ENCODE data around the gene RCSD1.

Gene RCSD1

DNA sequence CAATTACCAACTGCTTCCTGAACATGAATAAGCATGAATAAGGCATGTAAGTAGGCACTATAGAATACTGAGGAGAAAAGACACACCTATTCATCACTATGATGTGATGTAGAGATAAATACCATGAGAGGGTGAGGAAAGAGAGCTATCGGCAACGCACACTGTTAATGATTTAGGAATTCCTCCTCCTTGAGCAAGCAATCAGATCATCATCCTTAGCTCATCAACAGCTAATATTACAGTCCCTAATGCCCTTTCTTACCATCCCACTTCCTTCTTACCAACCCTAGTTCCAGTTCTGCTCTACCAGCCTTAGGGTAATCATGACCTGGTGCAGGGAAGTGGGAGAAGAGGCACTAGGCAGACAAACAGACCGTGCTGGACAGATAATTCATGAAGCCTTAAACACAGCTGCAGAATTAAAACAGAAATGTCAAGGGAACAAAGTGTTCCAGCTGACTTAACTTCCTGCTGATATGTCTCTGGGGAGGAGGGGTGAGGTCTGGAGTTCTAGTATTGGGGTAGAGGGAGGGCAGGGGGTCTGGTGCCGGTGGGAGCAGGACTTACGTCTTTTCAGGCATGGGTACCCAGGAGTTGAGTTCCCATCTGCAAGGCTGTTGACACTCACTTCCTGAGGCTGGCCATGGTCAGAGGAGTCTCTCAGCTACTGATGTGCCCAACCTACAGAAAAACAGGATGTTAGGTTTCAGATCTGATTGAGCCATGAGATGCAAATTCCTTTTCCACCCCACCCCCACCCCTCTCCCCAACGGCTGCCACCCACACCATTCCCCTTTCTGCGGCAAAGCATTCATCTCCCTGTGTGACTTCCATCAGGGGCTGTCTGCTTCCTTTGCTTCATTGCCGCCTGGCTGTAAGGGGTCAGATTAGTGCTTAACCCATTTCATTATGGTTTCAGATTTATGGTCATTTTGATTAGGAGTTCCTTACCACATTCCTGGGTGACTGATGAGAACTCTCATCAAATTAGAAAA is 12.6 kb upstream of the RCSD1 start:
- no peak for DNase-seq (ENCODE audit: low read depth in 2 of 2)

DNA sequence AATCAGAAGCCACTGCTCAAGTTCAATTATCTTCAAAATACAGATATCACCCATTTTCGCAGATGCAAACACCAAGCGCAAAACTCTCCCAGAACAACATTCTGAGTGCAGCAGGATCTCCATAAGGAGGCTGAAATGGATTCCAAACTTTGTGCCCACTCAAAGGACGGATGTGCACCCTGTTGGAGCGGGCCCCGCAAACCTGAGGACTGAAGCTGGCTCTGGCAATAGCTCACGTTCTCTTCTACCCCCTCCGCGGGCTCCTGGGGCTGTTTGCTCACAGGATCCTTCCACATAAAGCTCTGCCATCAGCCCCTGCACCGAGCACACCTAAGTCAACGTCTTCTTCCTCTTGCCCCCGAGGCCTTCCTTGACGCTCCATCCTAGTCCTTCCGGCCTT is 11.7 kb upstream of the RCSD1 start:
- no peak for DNase-seq (ENCODE audit: low read depth in 2 of 2)

DNA sequence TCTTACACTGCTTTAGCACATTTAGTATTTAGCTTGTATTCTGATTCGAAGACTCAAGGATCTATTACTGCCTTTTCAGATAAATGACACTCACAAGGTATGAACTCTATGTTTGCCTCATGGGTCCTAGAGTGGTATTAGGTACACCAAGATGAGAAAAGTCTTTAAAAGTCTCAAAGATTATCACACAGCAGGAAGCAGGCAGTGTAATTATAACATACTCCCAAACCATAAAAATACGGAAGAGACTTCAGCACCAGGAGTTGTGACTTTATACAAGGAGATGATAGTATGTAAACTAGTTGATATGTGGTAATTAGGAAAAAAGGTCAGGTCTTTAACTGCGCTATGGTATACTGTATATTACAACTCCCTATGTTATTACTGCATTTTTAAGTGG is 11.2 kb upstream of the RCSD1 start:
- no peak for DNase-seq (ENCODE audit: low read depth in 2 of 2)

DNA sequence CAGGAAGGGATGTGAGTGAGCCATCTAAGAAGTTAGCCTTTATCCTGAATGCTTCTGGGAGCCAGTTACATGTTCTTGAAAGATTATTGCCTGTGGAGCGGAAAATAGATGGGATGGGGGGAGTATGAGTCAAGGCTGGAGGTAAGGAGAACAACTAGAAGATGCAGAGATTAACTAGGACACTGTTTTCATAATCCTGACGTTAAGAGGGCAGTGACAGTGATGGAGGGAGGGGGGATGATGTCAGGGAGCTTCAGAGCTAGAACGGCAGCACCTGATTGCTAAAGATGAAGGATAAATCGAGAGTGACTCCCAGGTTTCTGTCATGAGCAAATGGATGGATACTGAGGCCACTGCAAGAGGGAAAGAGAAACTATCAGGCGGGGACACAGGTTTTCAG is 10.0 kb upstream of the RCSD1 start:
- no peak for DNase-seq (ENCODE audit: low read depth in 2 of 2)

DNA sequence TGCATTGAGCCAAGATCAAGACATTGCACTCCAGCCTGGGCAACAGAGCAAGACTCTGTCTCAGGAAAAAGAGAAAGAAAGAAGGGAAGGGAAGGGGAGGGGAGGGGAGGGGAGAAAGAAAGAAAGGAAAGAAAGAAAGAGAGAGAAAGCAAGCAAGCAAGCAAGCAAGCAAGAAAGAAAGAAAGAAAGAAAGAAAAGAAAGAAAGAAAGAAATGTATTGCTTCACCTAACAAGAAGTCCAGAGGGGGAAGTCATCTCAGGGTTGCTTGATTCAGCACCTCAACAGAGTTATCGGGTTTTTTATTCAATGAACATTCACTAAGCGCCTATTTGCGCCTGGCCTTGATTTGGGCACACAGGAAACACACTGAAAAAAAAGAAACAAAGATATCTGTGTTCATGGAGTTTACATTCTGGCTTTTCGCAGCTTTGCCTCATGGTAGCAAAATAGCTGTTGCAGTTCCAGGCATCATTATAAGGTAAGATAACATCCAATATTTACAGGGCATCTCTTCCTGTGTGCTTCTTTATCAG is 8.2 kb upstream of the RCSD1 start:
- DNase-seq (ENCODE audit: low read depth in 2 of 2), result no peak

DNA sequence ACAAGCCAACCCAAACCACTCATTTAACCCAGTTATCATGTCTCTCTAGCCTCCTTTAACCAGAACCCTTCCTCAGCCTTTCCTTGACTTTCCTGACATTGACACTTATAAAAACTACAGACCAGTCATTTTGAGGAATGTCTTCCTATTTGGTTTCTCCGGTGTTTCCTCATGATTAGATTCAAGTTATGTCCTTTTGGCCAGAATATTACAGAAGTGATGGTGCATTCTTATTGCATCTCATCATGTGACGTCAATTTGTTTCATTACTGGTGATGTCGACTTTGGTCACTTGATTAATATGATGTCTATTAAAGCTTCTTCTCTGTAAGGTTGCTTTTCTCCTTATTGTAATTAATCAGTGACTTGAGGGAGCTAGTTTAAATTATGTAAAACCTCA is 6.1 kb upstream of the RCSD1 start:
- DNase-seq (ENCODE audit: low read depth in 2 of 2), result no peak

DNA sequence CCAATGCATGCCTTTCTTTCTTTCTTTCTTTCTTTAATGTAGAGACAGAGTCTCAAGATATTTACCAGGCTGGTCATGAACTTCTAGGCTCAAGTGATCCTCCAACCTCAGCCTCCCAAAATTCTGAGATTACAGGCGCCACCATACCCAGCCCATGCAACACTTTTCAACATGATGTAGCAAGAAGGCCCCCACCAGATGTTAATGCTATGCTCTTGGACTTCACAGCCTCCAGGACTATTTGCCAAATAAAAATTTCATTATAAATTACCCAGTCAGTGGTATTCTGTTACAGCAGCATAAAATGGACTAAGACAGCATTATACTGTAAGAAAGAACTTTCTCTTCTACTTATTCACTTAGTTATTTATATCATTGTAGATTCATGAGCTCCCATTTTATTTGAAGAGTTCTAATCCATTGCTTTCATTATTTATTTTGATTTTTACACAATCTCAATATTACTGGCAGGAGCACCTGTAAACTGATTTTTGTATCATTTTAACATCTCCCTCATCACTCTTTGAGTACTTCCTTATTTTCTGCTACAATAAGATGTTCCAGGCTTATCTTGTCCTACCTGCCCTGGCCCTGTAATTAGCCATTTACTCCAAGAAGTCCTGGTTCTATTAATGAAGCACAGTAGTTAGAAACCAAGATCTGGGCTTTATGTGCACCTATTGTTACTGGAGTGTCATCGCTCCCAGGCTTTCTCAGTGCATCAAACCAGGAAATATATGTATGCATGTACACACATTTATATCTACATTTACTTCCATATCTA is 4.8 kb upstream of the RCSD1 start:
- DNase-seq (ENCODE audit: low read depth in 2 of 2), result no peak

DNA sequence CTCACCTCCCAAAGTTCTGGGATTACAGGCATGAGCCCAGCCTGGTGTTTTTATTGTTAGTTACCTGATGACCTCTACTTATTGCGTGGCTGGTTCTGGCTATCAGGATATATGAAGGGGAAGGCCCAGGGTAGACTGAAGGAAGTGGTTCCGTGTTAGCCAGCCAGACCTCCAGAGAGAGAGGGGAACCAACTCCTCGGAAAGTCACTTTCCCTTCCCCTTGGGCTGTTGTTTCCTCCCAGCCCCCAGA is 2.5 kb upstream of the RCSD1 start:
- no peak for DNase-seq (ENCODE audit: low read depth in 2 of 2)

DNA sequence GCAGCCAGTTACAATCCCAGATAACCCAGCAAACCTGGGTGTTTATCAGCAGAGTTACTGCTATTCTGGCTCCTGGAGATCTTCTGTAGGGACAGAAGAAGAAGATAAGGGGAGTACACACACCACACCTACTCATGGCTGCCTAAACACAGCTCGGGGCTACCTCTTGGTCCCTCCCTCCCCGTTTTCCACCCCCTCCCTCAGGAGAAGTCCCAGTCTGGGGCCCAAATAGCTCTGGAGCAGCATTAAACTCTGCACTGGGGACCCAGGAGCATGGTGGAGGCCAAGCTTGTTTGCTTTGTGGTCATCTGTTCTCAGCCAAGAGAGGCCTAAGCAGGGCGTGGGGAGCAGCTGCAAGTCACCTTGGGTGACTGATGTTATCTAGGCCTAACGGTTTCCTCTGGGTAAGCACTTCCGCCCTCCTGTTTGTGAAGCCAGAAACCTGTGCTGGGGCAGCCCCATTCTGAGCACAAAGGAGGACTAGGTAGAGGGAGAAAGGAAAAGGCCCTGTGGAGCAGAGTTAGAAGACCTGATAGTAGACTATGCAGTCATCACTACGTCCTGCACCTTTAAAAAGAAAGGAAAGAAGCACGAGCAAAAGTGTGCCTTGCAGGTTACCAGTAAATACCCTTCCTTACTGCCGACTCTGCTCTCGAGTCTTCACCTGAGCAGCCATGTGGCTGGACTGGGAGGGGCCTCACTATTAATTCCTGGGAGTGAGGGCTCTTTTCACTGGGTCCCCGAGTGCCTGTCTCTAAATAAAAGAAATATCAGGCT is 2.0 kb upstream of the RCSD1 start:
- peak; percentile 68 to 71 for DNase-seq (ENCODE audit: low read depth in 2 of 2)

DNA sequence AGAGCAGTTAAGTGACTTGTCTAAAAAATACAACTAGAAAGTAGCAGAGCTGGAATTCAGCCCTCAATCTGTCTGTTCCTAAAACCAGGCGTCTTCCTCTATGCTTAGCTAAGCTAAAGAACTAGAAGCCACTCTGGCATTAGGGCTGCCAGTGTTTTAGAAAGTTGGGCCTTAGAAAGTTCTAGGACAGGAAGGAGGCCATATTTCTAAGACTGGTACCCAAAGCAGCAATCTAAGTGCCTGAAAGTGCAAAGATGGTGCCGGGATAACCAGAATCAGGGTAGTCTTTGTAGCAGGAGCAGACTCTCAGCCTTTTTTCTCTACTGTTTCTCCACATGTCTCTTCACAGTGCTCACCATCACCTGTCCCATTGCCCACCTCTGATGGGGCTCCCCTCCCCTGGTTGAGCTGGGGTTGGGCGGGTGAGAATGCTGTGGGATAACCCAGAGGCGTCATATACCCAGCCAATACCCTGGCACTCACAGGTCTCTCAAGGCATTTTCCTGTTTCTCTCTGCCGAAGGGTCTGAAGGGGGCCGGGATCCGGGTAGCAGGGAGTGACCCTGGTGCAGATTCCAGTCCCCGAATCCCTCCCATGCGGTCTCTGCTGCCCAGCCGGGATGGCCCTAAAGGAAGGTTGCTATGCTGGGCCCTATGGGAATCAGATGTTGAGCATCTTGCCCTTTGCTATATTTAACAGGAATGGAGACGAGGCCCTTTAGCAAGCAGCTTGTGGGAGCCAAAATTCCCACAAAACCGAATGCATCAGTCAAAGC is 1.1 kb upstream of the RCSD1 start:
- DNase-seq (ENCODE audit: low read depth in 2 of 2), result no peak

DNA sequence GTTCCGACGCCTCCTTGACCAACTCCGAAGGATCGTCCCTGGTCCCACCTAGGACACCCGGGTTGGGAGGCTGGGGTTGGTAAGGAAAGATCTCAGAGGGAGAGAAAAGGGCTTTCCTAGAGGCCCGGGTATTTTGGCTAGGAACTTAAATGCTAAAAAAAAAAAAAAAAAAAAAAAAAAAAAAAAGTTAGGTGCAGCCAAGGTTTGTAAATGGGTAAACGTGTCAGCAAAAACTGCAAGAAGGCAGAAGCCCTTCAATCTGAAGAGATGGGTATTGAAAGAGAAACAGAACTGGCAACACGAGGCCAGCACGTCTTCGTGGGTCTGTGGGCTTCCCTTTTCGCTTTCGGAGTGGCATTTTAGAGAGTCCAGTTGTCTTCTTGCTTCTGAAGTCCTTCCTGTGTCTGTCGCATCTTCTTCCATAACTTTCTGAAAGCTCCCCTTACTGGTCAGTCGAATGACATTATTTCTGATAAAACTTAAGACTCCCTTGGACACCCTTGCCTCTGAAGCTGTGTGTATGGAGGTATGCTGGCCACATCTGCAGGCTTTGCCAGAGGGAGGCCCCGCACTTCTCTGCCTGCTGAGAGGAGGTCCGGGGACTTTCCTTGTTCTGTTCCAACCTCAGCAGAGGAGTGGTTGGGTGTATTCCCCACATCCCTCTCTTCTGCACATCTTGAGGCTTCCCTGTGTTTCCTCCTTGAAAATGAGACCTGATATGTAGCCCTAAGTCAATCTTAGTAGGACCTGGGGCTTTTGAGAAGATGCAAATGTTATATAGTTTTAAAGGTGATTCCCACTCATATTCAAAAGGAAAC is 745 bp downstream of the RCSD1 start:
- DNase-seq (ENCODE audit: low read depth in 2 of 2), result no peak

DNA sequence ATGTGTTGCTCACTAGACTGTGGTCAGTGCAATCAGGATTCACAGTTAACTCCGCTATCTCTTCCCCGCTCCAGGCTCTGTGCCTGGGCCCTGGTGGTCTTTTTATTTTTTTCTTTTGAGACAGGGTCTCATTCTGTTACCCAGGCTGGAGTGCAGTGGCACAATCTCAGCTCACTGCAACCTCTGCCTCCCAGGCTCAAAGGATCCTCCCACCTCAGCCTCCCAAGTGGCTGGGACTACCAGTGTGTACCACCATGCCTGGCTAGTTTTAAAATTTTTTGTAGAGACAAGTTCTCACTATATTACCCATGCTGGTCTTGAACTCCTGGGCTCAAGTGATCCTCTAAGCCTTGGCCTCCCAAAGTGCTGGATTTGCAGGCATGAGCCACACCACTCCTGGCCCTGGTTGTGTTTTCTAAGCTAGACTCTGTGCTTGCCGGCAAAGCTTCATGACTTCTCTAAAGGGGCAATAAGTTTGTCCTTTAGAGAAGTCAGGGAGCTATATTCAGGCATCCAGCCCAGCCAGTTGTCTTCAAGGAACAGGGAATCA is 1.4 kb downstream of the RCSD1 start:
- no peak for DNase-seq (ENCODE audit: low read depth in 2 of 2)

DNA sequence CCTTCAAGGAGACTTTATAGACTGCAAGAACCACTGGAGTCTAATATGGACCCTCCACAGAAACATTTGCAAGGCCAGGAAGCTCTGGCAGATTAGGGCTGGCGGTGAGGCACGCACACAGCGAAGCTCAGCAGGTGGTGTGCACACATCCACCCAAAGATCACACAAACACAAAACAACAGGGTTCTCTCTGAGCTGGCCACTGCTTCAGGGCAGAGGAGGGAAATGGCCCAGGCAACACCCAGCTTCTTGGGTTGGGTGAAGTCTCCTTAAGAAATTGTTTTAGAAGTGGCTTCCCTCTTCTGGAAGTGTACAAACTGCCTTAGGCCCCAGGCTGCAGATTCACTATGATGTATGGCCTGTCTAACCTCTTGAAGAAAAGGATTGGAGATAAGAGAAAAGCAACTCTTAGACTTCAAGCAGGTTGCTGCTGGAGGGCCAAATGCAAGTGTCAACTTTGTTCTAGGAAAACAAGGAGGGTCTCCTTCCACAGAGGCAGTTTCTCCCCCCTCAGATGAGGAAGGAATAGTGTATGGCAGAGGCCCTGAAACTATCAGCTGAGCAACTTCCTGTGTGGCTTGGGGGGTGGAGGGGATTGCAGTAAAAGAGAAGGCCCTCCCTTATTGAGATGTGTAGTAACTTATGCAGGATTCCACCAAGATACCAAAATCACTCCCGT is 2.0 kb downstream of the RCSD1 start:
- no peak for DNase-seq (ENCODE audit: low read depth in 2 of 2)

DNA sequence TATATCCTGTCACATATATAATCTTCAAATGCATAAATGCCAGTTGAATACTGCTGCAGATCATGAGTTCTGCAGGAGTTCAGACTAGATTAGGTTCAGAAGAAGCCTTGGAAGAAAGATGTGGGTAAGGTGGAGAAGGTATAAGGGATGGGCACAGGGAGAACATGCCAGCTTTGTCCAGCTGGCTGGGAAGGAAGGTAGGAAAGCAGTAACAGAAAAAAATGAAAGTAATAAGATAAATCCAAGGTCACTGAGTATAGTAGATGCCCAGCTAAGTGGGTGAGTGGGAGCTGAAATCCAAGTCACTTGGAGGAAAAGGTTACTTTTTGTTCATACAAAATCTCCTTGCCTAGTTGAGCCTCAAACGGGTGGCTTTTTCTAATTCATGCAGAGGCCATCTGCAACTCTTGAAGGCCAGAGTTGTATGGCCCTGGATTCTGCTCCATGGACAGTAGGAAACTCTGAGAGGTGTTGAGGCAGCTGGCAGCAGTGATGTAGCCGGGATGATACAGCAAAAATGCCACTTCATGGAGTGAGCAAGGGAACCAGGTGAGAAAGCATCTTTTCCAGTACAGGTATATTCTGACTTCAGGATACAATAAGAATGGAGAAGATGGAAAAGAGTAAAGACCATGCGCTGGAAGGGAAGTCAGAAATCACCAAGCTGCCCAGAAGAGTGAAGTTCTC is 3.4 kb downstream of the RCSD1 start:
- no peak for DNase-seq (ENCODE audit: low read depth in 2 of 2)

DNA sequence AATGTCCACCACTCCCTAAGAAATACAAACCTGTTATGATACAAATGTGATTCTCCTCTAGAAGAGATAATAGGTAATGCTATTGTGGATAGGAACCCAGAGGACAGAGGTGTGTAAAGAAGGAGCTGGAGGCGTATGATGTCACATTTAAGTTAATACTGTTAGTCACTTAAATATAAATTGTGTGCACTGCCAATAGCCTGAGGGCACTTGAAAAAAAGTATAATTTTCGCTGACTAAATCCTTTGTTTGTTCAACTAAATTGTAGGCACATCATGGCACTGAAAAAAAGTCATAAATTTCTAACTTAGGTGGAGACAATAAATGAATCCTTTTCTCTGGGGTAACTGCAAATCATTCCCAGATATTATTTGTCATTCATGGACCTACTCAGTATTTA is 4.4 kb downstream of the RCSD1 start:
- no peak for DNase-seq (ENCODE audit: low read depth in 2 of 2)

DNA sequence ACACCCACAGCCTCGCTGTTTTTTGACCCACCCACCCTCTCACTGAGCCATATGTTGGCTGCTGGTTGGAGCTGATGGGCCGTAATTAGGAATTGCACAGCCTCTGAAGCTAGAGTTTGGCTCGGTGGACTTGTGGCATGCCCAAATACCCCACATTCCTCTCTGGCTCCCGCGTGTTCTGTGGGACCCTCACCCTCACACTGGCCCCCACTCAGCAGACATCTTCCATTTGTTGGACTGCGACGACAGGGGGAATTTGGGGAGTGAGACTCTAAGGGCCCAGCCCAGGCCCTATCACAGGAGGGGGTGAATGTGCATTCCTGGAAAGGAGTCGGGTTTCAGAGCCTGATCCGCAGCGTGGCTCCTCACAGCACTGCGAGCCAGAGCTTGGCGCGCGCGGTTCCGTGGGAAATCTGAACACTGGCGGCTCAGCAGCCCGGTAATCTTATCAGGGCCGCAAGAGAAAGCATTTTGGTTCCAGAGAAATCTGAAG is 5.2 kb downstream of the RCSD1 start:
- no peak for DNase-seq (ENCODE audit: low read depth in 2 of 2)

DNA sequence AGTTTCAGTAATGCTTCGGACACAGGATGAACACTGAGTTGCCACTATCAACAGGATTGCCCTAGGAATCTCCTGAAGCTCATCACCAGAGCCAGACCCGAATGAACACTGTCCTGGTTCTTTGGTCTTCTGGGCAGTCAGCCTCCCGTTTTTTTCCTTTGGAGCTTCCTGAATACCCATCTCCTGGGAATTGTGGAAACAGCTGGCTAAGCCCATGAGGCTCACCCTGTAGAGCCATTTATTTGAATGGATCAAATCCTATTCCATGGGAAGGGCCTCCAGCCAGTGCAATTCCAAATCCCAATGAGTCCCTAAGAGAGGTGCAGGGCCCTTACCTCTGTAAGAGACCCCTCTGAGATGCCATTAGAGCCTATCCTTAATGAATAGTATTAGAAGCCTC is 5.9 kb downstream of the RCSD1 start:
- no peak for DNase-seq (ENCODE audit: low read depth in 2 of 2)

DNA sequence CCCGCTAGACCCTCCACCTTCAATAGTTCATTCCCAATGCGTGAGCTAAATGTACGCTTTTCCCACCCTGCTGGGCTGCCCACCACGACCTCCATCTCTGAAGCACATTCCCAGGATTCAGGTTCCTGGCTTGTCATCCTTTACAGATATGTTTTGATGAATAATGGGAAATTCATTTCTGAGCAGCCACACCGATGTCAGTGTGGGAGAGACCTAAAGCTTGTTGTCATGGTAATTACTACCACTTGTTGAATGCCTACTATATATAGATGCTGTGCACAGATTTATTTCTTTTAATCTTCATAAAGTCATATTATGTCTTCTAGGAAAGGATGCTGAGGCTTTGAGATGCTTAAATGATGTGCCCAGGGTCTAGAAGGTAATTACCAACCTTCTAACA is 8.0 kb downstream of the RCSD1 start:
- DNase-seq (ENCODE audit: low read depth in 2 of 2), result no peak

DNA sequence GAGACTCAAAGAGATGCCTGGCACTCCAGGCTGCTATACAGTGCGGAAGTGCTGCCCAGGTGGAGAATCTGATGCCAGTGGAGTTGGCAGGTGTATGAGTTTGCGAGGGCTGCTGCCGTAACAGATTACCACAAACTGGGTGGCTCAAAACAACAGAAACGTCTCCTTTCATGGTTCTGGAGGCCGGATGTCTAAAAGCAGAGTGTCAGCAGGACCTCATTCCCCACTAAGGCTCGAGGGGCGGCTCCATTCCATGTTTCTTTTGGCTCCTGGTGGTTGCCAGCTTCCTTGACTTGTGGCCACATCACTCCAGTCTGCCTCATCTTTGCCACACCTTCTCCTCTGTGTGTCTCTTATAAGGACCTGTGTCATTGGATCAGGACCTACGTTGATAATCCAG is 10.0 kb downstream of the RCSD1 start:
- no peak for DNase-seq (ENCODE audit: low read depth in 2 of 2)

Measured in stimulated activated CD4-positive, alpha-beta T cell treated with anti-CD3 and anti-CD28 coated beads, Interleukin-15, amount 100 ng/mL, for 48 hours (primary cell).